HG02870 (cell line): ENCODE measurements around the gene GABBR2.

ENCODE experiments used
- ATAC-seq: cut with Tn5 transposase; IDR thresholded peaks from one replicate; pipeline ENCODE4 v1.9.1; 2021; ENCODE audit warnings: mild to moderate bottlenecking, moderate library complexity; ENCODE audit not compliant: unreplicated experiment

The GABBR2 gene

DNA sequence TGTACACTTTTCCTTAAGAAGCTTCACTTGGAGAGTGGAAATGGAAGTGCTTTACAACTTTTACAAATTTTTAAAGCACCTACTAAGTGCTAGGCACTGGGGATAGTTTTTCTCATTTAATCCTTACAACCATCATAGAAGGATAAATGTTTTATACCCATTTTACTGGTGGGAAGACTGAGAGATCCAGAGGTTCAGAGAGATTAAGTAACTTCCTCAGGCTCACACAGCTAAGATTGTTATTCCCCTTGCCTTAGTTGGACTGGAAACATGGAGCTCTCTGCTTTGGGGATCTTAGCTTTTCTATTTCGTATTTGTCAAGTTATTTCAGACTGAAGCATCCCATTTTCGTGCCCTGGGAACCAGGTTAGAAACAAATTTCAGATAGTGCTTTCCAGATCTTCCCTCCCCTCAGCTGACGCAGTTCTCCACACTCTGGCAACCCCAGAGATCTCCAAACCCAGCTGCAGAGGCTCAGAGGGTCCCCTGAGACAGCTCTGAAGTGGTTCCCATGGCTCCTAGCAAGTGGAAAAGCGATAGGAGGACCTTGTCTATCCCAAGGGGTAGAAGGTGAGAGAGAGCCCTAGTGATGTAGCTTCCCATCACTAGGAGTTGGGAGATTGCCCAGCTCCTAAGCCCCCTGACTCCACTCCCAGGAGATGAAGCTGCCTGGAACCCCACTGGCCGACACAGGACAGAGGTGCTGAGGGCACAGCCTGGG is 16.2 kb upstream of the GABBR2 start:
- no peak for ATAC-seq

DNA sequence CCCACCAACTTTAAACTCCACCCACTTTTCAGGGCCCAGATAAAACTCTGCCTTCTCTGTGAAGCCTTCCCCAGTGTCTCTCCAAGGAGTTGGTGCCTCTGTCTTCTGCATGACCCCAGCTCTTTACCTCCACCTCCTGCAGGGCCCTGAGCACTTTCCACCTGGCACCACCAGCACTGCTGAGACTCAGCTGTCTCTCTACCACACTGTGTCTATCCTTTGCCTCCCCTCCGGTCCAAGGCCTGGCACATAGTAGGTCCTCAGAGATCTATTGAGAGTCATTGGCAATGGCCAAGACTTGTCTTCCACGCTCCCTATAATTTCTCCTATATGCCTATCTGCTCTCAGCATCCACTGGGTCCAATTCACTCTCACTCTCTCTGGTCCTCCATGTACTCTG is 12.9 kb upstream of the GABBR2 start:
- ATAC-seq, result no peak

DNA sequence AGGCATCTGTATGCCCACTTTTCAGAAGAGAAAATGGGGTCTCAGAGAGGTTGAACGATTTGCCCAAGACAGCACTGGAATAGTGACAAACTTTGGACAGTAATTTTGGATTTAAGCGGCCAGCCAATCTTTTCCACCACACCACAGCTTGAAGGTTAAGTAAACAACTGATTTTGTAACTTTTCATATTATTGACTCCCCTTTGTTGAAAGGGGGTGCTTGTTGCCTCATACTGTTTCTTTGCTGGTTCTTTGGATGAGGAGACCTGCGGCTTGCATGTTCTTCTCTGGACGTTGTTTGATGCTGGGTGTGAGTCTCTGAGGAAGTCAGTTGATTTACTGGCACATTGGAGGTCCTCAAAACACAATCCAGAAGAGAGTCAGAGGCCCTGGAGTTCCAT is 11.7 kb upstream of the GABBR2 start:
- ATAC-seq, result no peak

DNA sequence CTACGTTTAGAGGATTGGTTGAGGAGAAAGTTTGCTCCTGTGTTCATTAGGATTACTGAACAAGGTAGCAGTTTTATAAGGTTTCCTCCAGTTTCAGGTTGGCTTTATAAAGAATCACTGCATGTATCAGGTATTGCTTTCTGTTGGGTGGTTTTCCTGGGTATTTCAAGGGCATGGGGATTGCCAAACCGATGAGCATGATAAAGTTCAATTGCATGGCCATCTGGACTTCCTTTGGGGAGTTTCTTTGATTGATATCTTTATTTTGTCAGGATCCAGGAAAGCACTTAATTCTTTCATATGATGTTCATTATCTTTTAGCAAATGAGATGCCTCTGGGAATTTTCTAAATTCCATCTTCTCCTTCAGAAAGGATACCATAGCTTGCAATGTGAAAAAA is 10.3 kb upstream of the GABBR2 start:
- no peak for ATAC-seq

DNA sequence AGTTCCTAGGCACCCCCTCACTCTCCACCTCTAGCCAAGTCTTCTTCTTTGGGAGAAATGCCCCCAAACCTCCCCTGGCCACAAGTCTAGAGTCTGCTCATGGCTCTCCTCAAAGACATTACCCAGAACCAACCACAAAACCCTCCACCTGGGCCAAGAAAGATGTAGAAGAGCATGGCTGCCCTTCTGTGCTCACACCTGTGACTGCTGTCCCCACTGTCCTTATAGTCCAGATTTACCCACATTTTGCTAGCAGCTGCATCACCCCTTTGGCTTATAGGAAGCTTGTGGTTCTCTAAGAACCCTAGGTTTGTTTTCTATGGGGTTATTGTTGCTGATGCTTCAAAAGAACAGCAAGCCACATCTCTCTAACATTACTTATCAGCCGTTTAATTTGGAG is 6.1 kb upstream of the GABBR2 start:
- ATAC-seq, result no peak

DNA sequence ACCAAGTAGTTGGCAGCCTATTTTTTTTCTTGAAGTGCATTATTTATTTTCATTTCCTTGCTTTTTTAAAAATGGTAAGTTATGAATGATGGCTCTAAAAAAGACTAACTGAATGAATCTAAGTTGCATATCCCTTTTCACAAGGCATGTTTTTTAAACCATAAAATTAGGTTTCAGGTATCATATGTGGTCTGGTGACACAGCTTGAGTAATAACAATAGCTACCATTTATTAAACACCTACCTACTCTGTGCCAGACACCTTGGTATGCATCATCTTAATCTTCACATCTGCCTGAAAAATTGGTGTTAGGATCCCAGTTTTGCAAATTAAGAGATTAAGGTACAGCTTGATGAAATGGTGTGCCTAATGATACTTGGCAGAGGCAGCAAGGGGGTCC is 4.3 kb upstream of the GABBR2 start:
- peak; percentile 57 for ATAC-seq

DNA sequence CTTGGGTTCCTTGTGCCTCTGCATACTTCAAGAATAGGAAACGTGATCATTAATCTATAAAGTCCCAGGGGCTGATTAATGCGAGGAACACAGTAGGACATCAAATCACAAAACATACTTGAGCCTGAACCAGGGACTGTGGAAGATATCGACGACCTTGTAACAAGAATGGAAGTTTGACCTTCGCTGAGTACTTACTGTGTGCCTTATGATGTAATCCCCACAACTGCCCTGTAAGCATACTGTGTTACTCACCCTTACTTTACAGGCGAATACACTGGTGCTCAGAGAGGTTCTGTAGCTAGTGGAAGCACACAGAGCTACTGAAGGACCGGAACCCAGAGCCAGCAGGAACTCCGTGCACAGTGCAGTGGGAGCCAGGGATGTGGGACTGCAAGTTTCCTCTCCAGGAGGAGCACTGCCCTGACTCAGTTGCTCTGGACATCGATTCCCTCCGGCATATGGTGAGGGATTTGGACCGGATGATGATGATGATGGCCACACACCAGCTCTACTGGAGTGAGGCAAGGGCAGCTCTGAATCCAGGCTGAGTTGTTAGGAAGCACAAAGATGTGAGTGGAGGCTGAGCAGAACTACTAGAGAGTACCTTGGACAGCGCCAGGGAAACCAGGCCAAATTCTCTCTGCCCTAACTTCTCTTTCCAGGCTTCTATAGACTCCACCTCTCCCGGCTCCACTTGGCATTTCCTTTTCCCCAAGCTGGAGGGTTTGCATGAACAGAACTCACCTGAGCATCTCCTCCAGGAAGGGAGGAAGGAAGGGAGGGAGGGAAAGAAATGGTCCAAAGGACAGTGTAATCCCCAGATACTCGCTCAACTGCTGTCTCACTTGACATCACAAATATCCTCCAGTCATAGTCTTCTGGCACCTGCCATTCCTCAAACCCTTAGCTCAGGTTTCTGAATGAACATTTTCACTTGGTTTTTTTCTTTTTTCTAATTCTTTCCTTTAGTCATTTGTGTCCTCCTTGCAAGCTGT is 1.5 kb upstream of the GABBR2 start:
- ATAC-seq, result no peak

DNA sequence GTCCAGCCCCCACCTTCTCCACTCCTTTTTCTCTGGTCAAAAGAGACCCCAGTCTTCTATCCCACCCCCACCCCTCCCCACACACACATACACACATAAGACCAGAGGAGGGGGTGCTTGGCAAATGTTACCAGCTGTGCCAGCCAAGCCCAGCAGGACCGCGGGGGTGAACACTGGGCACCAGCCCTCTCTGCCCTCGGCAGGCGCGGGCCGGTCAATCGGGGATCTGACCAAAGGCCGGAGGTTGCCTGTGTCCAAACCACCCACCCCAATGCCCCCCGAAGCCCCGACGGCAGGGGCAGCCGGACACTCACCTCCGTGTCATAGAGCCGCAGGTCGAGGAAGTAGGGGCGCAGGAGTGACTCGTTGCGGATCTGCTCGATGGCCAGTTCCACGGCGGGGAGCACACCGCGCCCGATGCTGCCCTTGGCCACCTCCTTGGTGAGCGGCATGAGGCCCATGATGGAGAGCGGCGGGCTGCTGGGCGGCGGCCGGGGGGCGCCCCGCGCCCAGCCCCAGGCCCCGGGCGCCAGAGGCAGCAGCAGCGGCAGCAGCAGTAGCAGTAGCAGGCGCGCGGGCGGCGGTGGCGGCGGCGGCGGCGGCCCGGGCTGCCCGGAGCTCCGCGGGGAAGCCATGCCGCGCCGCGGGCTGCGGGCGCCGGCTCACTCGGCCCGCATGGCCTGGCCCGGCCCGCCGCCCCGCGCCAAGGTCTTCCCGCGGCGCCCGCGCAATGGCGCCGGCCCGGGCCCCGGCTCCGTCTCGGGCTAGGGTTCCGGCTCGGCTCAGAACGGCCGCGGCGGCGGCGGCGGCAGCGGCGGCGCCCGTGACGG is 417 bp downstream of the GABBR2 start:
- no peak for ATAC-seq

DNA sequence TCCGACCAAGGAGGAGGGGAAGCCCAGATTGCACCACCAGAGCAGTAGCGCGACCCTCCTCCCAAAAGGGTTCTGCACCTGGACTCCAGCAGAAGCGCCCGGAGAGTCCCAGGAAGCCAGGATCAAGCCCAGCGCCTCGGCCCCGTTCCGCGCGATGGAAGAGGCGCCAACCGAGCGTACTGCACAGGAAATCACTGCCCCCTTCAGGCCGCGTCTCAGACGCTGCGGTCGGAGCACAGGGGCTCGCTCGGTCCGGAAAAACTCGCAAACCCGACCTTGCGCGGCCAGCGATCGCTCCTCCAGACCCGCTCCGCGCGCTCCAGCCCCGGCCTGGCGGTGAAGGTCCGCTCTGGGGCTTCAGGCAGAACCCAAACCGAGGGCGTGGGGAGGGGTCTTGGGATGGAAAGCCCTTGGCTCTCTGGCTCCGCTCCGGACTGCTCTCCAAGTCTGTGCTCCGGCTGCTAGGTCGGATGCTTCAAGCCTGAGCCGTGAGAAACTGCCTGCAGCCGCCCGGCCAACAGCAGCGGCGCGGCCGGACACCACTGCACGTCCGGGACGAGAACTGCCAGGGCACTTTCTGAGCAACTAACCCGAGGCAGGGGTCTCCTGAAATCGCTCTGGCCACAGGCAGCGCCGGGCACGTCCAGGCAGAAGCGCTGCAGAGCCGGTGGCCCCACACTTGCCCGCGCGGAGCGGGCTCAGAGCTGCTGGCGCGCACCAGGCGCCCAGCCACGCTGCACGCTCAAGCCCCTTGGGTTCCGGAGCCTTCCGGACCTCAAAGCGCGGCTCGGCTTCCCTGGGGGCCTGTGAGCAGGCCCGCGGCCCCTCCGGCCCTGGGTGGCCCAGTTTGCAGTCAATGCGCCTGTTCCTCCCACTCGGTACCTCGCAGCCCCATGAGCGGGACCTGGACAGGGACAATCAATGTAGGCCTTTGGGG is 1.3 kb downstream of the GABBR2 start:
- ATAC-seq, result no peak

DNA sequence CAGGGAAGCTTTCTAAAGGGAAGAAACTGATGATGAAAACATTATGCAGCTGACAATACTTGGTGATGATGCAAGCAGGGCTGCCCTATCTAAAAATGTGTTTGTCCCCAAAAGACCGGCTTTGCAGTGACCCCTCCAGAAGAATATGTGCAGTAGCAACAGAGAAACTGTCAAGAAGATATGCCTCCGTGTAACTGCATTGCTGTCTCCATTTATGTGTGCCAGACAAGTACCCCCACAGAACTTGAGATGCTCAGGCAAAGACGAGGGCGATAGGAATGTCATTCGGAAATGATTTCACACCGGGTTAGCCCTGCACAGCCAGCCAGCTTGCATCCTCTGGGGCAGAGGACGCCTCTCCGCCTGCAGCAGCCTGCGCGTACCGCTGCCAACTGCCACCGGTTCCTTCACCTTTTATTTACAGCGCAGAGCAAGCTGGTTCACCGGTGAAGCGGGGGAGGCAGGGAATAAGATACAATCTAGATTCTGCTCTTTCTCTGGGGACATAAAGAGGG is 2.0 kb downstream of the GABBR2 start:
- ATAC-seq, result no peak

DNA sequence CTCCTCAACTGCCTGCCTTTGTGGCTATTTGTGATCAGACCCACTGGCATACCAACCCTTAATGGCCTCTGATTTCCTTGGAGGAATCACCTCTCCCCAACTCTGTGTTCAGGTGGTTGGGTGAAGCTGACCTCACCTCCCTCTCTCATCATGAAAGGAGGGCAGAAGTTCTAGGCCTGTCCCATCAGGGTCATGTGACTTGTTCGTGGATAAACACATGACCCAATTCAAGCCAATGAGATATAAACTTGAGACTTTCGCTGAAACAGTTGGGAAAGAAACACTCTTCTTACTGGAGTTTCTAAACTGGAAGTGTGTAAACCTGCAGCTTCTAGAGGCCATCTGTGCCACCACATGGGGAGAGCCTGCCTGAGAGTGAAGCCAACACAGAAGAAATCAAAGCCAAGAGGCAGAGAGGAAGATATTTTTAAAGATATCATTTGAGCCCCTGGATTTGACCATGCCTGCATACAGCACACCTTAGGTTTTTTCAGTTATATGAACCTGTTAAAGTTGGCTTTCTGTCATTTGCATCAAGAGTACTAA is 5.8 kb downstream of the GABBR2 start:
- no peak for ATAC-seq

DNA sequence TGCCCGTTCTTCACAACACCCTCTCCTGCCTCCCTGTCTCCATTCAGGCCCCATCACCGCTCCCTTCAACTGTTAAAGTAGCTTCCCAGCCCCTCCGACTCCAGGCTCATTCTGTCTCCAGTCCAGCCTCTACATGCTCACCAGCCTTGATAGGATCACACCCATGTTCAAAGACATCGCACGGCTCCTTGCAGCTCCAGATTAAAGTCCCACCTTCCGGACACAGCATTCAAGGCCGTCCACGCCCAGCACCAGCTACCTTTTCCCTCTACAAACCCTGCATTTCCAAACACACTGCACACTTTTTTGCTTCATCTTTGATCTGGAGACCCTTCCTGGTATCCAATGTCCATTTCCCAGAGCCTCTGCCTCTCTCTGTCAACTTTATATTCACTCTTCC is 6.4 kb downstream of the GABBR2 start:
- ATAC-seq, result no peak

DNA sequence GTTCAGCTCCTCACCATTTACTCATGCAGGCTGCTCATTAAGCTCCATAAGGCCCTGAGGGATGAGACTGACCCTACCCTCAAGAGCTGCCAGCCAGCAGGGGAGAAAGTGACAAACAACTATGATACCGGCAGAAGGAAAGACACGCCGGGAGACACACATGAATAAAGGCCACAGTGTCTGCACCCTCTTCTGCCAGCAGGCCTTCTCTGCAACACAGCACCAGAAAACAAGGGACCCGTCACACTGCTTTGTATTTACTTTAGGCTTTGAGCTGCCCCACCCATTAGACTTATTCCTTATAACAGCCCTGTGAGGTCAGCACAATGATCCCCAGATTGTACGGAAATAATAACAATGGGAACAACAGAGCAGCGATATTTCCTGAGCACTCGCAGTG is 7.2 kb downstream of the GABBR2 start:
- ATAC-seq, result no peak

DNA sequence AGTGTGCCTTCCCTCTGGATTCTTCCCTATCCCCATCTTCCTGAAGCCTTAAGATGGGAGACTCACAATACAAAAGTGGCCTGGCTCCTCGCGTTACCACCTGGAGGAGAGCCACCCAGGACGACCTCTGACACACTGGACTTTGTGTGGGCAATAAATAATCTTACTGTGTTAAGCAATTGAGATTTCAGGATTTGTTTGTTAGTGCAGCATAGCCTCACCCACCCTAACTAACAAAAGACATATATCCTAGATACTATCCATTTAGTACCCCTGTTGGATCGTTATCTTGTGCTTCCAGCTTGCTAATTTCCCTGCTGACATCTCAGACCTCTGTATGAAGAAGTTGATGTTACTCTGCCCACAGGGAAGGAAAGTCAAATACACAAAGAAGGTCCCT is 7.9 kb downstream of the GABBR2 start:
- ATAC-seq, result no peak

DNA sequence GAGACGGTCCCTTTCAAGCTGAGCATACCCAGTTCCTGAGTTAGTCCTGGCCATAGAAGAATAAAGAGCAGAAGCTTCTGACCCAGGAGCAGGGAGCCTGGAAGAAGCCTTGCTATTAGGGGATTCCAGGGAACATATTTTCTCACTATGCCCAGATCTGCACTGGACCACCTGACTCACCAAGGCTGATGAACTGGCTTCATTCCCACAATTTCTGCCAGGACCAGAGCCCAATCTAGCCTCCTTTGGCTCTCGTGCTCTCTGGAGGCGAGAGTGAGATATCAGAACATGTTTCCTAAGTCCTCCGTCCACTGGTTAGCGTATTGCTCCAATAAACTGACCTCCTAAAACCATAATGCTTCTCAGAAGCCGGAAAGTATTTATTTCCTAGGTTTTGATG is 9.9 kb downstream of the GABBR2 start:
- ATAC-seq, result no peak

DNA sequence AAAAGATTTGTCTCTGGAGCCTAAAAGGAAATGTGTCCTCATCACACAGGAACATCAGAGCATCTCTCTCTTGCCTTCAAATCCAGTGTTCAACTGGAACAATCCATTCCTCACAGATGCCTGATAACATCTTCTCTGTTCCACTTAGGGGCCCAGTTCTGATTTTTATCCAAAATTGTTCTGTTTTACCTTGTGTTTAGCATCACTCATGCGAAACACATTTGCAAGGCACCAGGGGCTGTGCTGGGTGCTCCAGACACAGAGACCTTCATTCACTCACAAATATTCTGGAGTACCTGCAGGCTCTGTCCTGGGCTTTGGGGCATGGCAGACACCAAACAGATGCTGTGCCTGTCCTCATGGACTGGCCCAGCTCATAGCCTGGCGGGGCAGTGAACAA is 13.8 kb downstream of the GABBR2 start:
- no peak for ATAC-seq

DNA sequence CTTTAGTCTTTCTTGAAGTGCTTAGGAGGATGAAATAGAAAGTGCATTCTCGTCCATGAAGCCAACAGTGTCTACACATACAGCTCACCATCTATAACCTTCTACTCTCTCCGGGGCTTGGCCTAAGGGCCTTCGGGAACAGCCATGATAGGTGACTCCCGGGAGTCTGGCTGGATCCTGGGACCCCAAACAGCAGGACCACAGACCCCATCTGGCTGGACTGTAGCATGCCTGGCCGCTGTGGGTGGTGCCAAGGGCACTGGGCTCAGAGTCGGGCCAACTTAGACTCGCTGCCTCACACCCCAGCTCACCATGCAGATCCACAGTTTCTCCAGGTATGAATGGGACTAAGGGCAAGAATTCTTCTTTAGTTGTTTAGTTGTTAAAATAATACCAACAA is 16.3 kb downstream of the GABBR2 start:
- ATAC-seq, result no peak

DNA sequence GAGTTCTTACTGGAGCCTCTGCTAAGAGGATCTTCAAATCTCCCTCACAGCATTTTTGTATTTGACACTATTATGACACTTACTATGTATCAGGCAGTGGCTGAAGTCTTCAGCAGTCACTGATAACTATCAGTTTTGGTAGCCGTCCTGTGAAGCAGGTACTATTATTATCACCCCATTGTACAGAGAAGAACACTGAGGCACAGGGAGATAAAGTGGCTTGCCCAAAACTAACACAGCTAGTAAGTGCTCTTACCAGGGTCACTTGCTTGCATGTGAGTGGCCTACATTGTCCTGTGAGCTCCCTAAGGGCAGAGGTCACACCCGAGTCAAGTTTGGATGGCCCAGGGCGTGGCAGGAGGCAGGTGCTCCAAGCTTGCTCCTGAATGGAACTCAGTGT is 16.8 kb downstream of the GABBR2 start:
- ATAC-seq, result no peak

DNA sequence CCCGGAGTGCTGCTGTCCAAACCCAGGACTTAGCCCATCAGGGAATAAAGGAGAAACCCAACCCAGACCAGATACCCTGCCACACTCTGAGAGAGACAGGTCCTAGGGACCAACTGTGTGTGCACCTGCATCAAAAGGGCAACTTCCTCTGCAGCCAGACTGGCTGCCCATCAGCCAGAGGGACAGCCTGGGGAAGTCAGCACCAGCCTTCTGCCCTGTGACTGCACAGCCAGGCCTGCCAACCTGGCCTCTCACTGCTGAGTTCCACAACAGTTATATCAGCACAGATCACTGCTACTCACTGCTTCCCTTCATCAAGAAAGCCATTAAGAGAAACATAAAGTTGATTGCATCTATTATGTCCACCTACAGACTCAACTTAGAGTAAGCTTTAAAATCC is 18.0 kb downstream of the GABBR2 start:
- ATAC-seq, result no peak
